ENCODE measurements around the gene RNF128. TPM values are rescaled to one million over a fixed set of nuclear protein-coding genes. Genes with fewer than 3 reads are reported as not detected.

The RNF128 gene
- total and polyA plus RNA-seq, 2 of the 13 experiments (the other 11 are each of a cell fraction or from before 2014, with no cell fraction given): 18.5 to 43.5 TPM

DNA sequence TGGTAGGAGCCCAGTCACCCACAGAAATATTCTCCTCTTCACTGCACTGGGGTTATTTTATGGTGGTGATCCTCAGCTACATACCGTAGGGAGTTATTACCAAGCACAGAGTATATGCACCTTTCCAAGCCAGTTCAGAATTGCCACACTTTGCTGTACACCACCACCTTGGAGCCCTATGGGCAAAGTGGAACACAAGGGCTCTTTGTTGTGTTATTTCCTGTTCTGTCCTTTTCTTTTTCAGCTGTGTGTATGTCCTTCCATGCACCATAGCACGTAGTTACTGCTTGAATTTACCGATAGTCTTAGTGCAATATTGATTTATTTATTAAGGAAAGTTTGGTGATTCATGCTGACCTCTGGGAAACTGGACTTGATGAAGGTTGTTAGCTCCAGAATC is 8.3 kb downstream of the RNF128 start (continued):
- TF ChIP-seq, protein P1, sequence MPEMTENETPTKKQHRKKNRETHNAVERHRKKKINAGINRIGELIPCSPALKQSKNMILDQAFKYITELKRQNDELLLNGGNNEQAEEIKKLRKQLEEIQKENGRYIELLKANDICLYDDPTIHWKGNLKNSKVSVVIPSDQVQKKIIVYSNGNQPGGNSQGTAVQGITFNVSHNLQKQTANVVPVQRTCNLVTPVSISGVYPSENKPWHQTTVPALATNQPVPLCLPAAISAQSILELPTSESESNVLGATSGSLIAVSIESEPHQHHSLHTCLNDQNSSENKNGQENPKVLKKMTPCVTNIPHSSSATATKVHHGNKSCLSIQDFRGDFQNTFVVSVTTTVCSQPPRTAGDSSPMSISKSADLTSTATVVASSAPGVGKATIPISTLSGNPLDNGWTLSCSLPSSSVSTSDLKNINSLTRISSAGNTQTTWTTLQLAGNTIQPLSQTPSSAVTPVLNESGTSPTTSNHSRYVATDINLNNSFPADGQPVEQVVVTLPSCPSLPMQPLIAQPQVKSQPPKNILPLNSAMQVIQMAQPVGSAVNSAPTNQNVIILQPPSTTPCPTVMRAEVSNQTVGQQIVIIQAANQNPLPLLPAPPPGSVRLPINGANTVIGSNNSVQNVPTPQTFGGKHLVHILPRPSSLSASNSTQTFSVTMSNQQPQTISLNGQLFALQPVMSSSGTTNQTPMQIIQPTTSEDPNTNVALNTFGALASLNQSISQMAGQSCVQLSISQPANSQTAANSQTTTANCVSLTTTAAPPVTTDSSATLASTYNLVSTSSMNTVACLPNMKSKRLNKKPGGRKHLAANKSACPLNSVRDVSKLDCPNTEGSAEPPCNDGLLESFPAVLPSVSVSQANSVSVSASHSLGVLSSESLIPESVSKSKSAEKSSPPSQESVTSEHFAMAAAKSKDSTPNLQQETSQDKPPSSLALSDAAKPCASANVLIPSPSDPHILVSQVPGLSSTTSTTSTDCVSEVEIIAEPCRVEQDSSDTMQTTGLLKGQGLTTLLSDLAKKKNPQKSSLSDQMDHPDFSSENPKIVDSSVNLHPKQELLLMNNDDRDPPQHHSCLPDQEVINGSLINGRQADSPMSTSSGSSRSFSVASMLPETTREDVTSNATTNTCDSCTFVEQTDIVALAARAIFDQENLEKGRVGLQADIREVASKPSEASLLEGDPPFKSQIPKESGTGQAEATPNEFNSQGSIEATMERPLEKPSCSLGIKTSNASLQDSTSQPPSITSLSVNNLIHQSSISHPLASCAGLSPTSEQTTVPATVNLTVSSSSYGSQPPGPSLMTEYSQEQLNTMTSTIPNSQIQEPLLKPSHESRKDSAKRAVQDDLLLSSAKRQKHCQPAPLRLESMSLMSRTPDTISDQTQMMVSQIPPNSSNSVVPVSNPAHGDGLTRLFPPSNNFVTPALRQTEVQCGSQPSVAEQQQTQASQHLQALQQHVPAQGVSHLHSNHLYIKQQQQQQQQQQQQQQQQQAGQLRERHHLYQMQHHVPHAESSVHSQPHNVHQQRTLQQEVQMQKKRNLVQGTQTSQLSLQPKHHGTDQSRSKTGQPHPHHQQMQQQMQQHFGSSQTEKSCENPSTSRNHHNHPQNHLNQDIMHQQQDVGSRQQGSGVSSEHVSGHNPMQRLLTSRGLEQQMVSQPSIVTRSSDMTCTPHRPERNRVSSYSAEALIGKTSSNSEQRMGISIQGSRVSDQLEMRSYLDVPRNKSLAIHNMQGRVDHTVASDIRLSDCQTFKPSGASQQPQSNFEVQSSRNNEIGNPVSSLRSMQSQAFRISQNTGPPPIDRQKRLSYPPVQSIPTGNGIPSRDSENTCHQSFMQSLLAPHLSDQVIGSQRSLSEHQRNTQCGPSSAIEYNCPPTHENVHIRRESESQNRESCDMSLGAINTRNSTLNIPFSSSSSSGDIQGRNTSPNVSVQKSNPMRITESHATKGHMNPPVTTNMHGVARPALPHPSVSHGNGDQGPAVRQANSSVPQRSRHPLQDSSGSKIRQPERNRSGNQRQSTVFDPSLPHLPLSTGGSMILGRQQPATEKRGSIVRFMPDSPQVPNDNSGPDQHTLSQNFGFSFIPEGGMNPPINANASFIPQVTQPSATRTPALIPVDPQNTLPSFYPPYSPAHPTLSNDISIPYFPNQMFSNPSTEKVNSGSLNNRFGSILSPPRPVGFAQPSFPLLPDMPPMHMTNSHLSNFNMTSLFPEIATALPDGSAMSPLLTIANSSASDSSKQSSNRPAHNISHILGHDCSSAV (CRISPR knock-in tag; IDR thresholded peaks at IDR 0.05; ENCODE audit: borderline replicate concordance): no peak
- TF ChIP-seq THAP11 (CRISPR knock-in tag; IDR thresholded peaks at IDR 0.05) (no peak), YEATS2 (CRISPR knock-in tag; IDR thresholded peaks at IDR 0.05; ENCODE audit: borderline replicate concordance) (no peak), ZNF788 (CRISPR knock-in tag; IDR thresholded peaks at IDR 0.05; ENCODE audit: borderline replicate concordance) (no peak), GATAD2A (CRISPR knock-in tag; IDR thresholded peaks at IDR 0.05) (no peak; the same call in 1 of the 2 replicates), ERF (CRISPR knock-in tag; IDR thresholded peaks at IDR 0.05) (no peak), HOXA5 (CRISPR knock-in tag; IDR thresholded peaks at IDR 0.05) (no peak), CBX2 (IDR thresholded peaks at IDR 0.05; ENCODE audit: low read depth, low read length) (no peak), CBX2 (CRISPR knock-in tag; IDR thresholded peaks at IDR 0.05; ENCODE audit: low read depth) (no peak), ZBTB21 (CRISPR knock-in tag; IDR thresholded peaks at IDR 0.05) (no peak)
- TF ChIP-seq, protein P2, sequence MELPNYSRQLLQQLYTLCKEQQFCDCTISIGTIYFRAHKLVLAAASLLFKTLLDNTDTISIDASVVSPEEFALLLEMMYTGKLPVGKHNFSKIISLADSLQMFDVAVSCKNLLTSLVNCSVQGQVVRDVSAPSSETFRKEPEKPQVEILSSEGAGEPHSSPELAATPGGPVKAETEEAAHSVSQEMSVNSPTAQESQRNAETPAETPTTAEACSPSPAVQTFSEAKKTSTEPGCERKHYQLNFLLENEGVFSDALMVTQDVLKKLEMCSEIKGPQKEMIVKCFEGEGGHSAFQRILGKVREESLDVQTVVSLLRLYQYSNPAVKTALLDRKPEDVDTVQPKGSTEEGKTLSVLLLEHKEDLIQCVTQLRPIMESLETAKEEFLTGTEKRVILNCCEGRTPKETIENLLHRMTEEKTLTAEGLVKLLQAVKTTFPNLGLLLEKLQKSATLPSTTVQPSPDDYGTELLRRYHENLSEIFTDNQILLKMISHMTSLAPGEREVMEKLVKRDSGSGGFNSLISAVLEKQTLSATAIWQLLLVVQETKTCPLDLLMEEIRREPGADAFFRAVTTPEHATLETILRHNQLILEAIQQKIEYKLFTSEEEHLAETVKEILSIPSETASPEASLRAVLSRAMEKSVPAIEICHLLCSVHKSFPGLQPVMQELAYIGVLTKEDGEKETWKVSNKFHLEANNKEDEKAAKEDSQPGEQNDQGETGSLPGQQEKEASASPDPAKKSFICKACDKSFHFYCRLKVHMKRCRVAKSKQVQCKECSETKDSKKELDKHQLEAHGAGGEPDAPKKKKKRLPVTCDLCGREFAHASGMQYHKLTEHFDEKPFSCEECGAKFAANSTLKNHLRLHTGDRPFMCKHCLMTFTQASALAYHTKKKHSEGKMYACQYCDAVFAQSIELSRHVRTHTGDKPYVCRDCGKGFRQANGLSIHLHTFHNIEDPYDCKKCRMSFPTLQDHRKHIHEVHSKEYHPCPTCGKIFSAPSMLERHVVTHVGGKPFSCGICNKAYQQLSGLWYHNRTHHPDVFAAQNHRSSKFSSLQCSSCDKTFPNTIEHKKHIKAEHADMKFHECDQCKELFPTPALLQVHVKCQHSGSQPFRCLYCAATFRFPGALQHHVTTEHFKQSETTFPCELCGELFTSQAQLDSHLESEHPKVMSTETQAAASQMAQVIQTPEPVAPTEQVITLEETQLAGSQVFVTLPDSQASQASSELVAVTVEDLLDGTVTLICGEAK (IDR thresholded peaks at IDR 0.05): no peak
- TF ChIP-seq, protein P2 (CRISPR knock-in tag; IDR thresholded peaks at IDR 0.05): no peak
- TF ChIP-seq, protein P3, sequence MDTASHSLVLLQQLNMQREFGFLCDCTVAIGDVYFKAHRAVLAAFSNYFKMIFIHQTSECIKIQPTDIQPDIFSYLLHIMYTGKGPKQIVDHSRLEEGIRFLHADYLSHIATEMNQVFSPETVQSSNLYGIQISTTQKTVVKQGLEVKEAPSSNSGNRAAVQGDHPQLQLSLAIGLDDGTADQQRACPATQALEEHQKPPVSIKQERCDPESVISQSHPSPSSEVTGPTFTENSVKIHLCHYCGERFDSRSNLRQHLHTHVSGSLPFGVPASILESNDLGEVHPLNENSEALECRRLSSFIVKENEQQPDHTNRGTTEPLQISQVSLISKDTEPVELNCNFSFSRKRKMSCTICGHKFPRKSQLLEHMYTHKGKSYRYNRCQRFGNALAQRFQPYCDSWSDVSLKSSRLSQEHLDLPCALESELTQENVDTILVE (CRISPR knock-in tag; IDR thresholded peaks at IDR 0.05): no peak

Data from HepG2 (cell line).